Neural progenitor cell (in vitro differentiated cells): ENCODE measurements around the gene SHROOM1. TPM values are rescaled to one million over a fixed set of nuclear protein-coding genes. Genes with fewer than 3 reads are reported as not detected.

Experiments
- DNase-seq: peaks from one replicate; pipeline ENCODE4 v3.0.0-alpha.2; 2016; ENCODE audit warnings: low spot score
- H2AFZ ChIP-seq: fragments of 200-600 bp; sonication (generic); replicated peaks from 2 replicates; pipeline ENCODE4 v1.6.1; 2016; ENCODE audit warnings: antibody characterized with exemption
- H3F3A ChIP-seq: fragments of 200-600 bp; sonication (generic); 2 replicates; pipeline ENCODE4 v1.6.1; 2016; ENCODE audit warnings: antibody characterized with exemption, low read depth
- H3K27ac ChIP-seq: fragments of 200-600 bp; sonication (generic); 2 replicates; pipeline ENCODE4 v1.5.1; 2016; ENCODE audit warnings: mild to moderate bottlenecking
- H3K27me3 ChIP-seq: fragments of 200-600 bp; sonication (generic); 2 replicates; pipeline ENCODE4 v1.6.1; 2016; ENCODE audit warnings: mild to moderate bottlenecking, moderate library complexity
- H3K36me3 ChIP-seq: fragments of 200-600 bp; sonication (generic); 2 replicates; pipeline ENCODE4 v1.5.1; 2016
- H3K4me1 ChIP-seq: fragments of 200-600 bp; sonication (generic); 2 replicates; pipeline ENCODE4 v1.6.1; 2016; ENCODE audit warnings: mixed run types
- H3K4me2 ChIP-seq: fragments of 200-600 bp; sonication (generic); 2 replicates; pipeline ENCODE4 v1.6.1; 2016
- H3K4me3 ChIP-seq: fragments of 200-600 bp; sonication (generic); 2 replicates; pipeline ENCODE4 v1.5.1; 2016
- H3K79me2 ChIP-seq: fragments of 200-600 bp; sonication (generic); 2 replicates; pipeline ENCODE4 v1.6.1; 2016; ENCODE audit warnings: low read depth
- H3K9ac ChIP-seq: fragments of 200-600 bp; sonication (generic); 2 replicates; pipeline ENCODE4 v1.6.1; 2016
- H3K9me3 ChIP-seq: fragments of 200-600 bp; sonication (generic); 2 replicates; pipeline ENCODE4 v1.5.1; 2016; ENCODE audit warnings: low read depth
- H4K20me1 ChIP-seq: fragments of 200-600 bp; sonication (generic); 2 replicates; pipeline ENCODE4 v1.6.1; 2016; ENCODE audit warnings: low read depth
- H3K27ac Mint-ChIP-seq: 3 replicates; pipeline ENCODE4 v1.8.0; 2021; ENCODE audit warnings: mixed read lengths
- H3K27me3 Mint-ChIP-seq: 2 replicates; pipeline ENCODE4 v1.8.0; 2022; ENCODE audit warnings: low read depth, mild to moderate bottlenecking, inconsistent platforms, moderate library complexity, mixed read lengths; ENCODE audit not compliant: insufficient read depth
- H3K36me3 Mint-ChIP-seq: 3 replicates; pipeline ENCODE4 v1.8.0; 2021; ENCODE audit warnings: mixed read lengths
- H3K4me1 Mint-ChIP-seq: 3 replicates; pipeline ENCODE4 v1.8.0; 2021; ENCODE audit warnings: mixed read lengths
- H3K4me3 Mint-ChIP-seq: 3 replicates; pipeline ENCODE4 v1.8.0; 2021; ENCODE audit warnings: mild to moderate bottlenecking, moderate library complexity, mixed read lengths
- H3K9me3 Mint-ChIP-seq: 3 replicates; pipeline ENCODE4 v1.8.0; 2020; ENCODE audit warnings: mixed read lengths
- EZH2 ChIP-seq: fragments of 200-600 bp; sonication (generic); IDR thresholded peaks from 2 replicates; pipeline ENCODE4 v1.6.1; 2017; ENCODE audit warnings: antibody characterized with exemption, mild to moderate bottlenecking, moderate library complexity
- EZH2phosphoT487 ChIP-seq: fragments of 200-600 bp; sonication (generic); IDR thresholded peaks from 2 replicates; pipeline ENCODE4 v1.6.1; 2017; ENCODE audit warnings: antibody characterized with exemption
- total RNA-seq: library from RNA; depleted of rRNA; stranded (reverse); fragments of >200 nt; gene quantifications from 2 replicates; pipeline ENCODE4 v1.2.3, GENCODE V29; 2015; ENCODE audit warnings: low replicate concordance
- TF ChIP-seq, protein P1 (sequence below): fragments of 200-600 bp; sonication (generic); IDR thresholded peaks from 2 replicates; pipeline ENCODE4 v1.5.1; 2017; ENCODE audit warnings: antibody characterized with exemption, mild to moderate bottlenecking

SHROOM1 gene
- total RNA-seq, 1 donor from 2014 or later, result 0.36 TPM

DNA sequence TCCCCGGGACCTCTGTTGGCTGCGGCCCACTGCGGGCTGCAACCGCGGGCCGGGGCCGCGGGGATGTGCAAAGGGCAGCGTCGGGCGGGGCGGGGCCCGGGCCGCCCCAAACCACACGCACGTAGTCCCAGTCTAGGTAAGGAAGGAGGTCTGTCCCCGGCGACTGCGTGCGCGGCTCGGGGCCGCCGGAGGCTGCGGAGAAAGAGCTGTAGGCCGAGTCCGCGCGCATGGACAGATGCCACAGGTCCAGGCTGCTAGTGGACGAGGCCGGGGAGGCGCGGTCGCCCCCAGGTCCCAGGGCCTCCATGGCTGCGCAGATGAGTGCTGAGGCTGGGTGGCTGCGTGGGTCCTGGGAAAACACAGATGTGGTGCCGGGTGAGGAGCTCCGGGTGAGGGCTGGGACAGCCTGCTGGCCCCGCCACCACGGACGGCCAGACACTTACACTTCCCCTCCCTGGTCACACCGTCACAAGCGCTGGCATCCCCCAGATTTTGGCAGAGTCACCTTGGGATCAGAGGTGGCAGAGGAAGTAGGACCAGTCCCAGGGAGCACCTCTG is 4.5 kb downstream of the SHROOM1 start:
- Mint-ChIP-seq H3K4me3 (no peak overlapping the region), H3K9me3 (peaks cover 2% of the 10 kb centered on the region), H3K27ac (no peak overlapping the region), H3K27me3 (peaks cover 35% of the 10 kb centered on the region), H3K36me3 (peaks cover 3% of the 10 kb centered on the region), H3K4me1 (peaks cover 3% of the 10 kb centered on the region)
- Histone ChIP-seq H2AFZ (peak overlapping the region; percentile 90), H3F3A (peaks cover 20% of the 10 kb centered on the region), H3K4me2 (peak overlapping the region; percentile 79), H3K27ac (no peak overlapping the region), H3K9me3 (no peaks in the 10 kb centered on the region), H3K9ac (no peak overlapping the region), H3K4me3 (peak overlapping the region; percentile 44), H3K4me1 (no peaks in the 10 kb centered on the region), H3K79me2 (no peaks in the 10 kb centered on the region), H4K20me1 (no peaks in the 10 kb centered on the region), H3K36me3 (no peaks in the 10 kb centered on the region), H3K27me3 (peaks cover 100% of the 10 kb centered on the region)
- TF ChIP-seq, protein P1, sequence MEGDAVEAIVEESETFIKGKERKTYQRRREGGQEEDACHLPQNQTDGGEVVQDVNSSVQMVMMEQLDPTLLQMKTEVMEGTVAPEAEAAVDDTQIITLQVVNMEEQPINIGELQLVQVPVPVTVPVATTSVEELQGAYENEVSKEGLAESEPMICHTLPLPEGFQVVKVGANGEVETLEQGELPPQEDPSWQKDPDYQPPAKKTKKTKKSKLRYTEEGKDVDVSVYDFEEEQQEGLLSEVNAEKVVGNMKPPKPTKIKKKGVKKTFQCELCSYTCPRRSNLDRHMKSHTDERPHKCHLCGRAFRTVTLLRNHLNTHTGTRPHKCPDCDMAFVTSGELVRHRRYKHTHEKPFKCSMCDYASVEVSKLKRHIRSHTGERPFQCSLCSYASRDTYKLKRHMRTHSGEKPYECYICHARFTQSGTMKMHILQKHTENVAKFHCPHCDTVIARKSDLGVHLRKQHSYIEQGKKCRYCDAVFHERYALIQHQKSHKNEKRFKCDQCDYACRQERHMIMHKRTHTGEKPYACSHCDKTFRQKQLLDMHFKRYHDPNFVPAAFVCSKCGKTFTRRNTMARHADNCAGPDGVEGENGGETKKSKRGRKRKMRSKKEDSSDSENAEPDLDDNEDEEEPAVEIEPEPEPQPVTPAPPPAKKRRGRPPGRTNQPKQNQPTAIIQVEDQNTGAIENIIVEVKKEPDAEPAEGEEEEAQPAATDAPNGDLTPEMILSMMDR, result no peak
- peak; percentile 90 for TF ChIP-seq EZH2
- TF ChIP-seq EZH2phosphoT487, result no peak
- DNase-seq, result peak; percentile 57

DNA sequence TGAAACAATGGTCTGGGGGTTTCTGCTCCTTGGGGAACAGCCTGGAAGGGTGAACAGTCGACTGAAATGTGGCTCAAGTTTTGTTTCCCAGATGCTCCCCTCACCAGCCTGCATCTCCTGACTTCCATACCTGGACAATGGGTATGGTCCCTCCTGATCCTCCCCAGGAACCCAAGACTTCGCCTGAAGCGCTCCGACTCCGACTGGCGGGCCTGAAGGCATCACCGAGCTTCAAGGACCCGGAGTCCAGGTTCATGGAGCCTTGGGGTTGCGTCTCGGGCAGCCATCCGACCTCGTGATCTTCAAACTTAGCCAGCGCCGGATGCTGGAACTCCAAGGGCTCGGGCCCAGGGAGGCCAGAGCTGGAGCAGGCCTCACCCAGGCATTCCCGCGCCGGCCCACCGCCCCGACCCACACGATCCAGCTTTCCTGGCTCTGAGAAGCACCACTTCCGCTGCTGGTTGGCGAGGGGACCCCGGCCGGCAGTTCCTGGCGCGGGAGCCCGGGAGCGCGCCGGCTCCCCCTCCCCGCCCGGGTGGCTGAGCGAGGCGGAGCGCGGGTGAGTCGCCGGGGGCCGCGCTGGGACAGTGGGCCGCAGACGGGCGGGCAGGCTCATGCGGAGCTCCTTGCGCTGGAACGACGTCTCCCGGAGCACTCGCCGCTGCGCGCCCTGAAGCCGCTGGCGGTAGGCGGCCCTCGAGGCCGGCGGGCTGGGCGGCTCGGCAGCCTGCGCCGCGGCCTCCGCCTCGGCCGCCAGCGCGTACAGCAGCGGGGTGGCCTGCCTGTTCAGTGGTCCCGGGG is 5.2 kb downstream of the SHROOM1 start:
- peak overlapping the region; percentile 90 for H2AFZ ChIP-seq
- H3K4me3 Mint-ChIP-seq, result no peak overlapping the region

DNA sequence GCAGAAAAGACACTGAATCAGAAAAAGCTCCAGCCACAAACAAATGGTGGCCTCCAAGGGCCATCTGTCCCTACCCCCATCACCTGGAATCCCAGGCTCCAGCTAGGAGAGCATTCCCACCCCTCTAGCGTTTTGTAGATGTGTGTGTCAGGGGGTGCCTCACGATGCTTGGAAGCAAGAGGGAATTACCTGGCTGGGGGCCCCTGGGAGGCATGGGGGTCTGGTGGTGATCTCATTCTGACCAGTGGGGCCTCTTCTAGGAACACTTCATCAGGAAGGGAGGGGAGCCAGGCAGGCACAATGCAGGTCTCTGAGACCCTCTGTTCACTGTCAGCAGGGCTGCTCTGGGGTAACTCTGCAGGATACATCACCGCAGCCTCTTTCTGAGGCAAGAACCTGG is 6.0 kb downstream of the SHROOM1 start:
- no peak overlapping the region for H3K27ac Mint-ChIP-seq
- TF ChIP-seq EZH2, result no peak
- TF ChIP-seq, protein P1, result no peak

More for the DNA sequence above, 5.2 kb downstream of the SHROOM1 start:
- Mint-ChIP-seq H3K4me1 (peaks cover 6% of the 10 kb centered on the region), H3K9me3 (peaks cover 2% of the 10 kb centered on the region), H3K36me3 (peaks cover 3% of the 10 kb centered on the region), H3K27me3 (peaks cover 36% of the 10 kb centered on the region), H3K27ac (no peak overlapping the region)
- H4K20me1 ChIP-seq, result no peaks in the 10 kb centered on the region
- peak; percentile 72 for TF ChIP-seq EZH2
- TF ChIP-seq, protein P1, result no peak
- TF ChIP-seq EZH2phosphoT487, result peak; percentile 51
- H3F3A ChIP-seq, result peaks cover 20% of the 10 kb centered on the region
- no peak overlapping the region for H3K9ac ChIP-seq
- DNase-seq, result peak; percentile 73
- no peaks in the 10 kb centered on the region for H3K9me3 ChIP-seq
- no peaks in the 10 kb centered on the region for H3K4me1 ChIP-seq
- H3K4me2 ChIP-seq, result peak overlapping the region; percentile 79
- no peaks in the 10 kb centered on the region for H3K79me2 ChIP-seq
- peak overlapping the region; percentile 44 for H3K4me3 ChIP-seq
- H3K27ac ChIP-seq, result no peak overlapping the region
- peaks cover 100% of the 10 kb centered on the region for H3K27me3 ChIP-seq
- no peaks in the 10 kb centered on the region for H3K36me3 ChIP-seq

More for the DNA sequence above, 6.0 kb downstream of the SHROOM1 start:
- DNase-seq, result no peak
- H3K9ac ChIP-seq, result no peak overlapping the region
- Mint-ChIP-seq H3K9me3 (peaks cover 2% of the 10 kb centered on the region), H3K4me1 (peaks cover 11% of the 10 kb centered on the region), H3K36me3 (peaks cover 3% of the 10 kb centered on the region), H3K4me3 (no peak overlapping the region), H3K27me3 (peaks cover 37% of the 10 kb centered on the region)
- H4K20me1 ChIP-seq, result no peaks in the 10 kb centered on the region
- H2AFZ ChIP-seq, result no peak overlapping the region
- H3K27me3 ChIP-seq, result peaks cover 99% of the 10 kb centered on the region
- no peaks in the 10 kb centered on the region for H3K36me3 ChIP-seq
- no peak overlapping the region for H3K4me3 ChIP-seq
- H3K4me1 ChIP-seq, result no peaks in the 10 kb centered on the region
- peaks cover 25% of the 10 kb centered on the region for H3F3A ChIP-seq
- no peaks in the 10 kb centered on the region for H3K9me3 ChIP-seq
- H3K79me2 ChIP-seq, result no peaks in the 10 kb centered on the region
- no peak overlapping the region for H3K4me2 ChIP-seq
- no peak overlapping the region for H3K27ac ChIP-seq
